ENCODE results near the gene MCTP1.

The MCTP1 gene

DNA sequence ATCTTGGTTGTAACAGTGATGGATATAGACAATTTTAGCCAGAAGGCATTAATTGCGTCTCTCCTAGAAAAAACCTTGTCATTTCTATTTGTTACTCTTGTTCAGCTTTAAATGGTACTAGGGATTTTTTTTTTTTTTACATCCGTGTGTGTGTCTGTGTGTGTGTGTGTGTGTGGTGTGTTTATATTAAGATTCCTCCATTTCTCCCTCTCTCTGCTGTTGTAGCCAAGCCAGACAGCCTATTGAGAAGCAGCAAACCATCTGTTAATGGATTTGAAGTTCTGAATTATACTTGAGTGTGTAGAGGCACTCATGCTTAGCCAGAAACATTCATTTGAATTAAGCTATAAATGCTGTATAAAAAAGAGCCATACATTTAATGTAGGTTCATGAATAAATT is 594.1 kb downstream of the MCTP1 start:
- no peak for DNase-seq

DNA sequence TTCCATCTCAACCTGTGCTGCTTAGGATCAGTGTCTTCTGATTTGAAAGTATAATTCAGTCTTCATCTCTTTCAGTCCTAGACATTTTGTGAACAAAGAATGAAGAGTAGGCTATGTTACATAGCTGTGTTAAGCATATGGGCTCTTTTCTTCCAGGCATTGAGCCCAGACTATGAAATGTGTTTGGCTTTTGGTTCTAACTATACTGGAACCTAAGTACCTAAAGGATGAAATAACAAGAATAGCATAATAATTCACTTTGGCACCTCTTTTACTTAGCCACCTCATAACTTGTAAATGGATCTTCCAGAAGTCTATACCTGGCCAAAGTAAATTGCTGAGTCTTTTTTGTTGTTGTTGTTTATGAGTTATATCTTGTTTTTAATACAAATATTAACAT is 595.0 kb downstream of the MCTP1 start:
- DNase-seq, result no peak

DNA sequence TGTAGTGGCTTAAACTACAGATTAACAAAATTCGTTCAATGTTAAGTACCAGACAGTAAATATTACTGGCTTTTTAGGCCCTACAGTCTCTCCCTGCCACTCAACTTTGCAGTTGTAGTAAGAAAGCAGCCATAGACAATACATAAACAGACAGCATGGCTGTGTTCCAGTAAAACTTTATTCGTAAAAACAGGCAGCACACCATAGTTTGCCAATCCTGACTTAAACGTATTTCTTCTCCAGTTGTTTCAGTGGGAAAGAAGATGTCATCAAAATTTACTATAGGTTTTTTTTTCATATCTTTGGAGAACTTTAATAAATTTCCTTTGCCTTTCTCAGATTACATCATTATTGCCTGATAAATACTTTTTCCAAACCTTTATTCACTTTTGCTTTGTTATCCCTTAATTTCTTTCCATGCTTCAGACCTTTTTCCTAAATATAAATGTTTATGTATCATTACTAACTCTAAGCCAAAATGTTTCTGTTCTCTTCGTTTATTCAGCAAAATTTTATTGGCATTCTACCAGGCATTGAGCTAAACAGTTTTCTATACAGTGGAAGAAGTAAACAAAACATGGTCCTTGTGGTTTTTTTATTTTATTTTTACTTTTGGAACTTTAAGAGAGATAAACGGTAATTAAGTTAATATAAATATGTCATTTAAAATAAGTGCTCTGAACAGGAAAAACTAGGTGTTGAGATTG is 601.9 kb downstream of the MCTP1 start:
- DNase-seq, result no peak

DNA sequence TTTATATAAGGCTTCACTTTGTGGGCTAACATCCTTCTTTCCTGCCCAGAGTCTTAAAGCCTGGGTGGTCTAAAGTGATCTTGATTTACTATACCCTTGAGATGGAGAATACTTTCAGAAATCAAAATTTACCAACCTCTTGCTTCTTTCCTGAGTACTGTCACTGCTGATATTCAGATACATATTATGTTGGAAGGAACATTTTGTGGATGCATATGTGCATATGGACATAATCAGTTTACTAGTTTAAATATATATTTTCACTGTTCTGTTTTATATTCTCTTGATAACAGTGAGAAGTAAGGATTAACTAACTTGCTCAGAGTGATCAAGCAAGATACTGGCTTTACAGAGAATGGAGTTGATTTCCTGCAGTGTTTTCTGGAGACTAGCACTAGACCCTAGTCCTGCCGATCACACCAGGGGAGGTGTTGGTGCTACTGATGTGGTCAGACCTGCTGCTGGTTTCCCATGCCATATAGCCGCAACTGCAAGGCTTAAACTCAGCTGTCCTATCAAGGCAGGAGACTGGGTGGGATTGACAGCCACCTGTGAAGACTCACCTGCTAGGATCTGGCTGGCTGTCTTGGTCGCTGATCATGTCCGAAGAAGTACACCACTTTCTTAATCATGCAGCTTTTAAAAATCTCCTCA is 608.8 kb downstream of the MCTP1 start:
- no peak for DNase-seq

DNA sequence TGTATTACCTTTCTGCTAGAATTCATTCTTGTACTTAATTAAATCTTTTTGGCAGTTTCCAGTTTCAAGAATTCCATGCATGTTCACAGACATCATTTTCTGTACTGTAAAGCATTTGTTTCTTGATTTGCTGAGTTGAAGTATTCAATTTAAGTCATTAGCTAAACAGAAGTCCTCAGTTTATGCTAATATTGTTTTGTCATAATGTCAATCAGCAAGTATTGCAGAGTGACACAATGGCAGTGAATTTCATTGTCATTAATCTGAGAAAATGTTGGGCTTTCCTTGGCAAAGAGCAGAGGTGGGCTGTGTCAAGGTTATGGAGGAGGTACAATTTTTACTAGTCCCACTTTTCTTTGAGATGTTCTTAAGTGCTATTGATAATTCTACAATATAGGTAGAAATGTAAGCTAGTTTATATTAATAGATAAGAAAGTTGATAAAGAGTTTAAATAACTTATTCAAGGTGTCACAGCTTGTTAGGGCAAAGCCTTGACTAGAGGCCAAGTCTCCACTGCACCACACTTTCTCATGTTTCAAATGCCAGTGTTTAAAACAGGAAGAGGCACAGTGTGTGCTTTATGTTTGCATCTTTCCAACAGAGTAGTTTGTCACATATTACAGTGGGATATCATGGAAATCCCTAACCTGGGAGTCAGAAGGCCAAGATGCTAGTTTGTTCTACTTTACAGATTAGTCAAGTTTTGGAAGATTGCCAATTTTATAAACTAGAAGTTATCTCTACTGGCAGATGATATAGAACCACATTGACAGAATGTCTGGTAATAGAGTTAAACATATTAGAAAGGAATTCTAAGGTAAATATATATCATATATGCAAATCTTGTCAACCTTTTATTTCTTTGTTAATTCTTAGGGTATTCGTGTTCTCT is 610.2 kb downstream of the MCTP1 start:
- DNase-seq, result no peak

DNA sequence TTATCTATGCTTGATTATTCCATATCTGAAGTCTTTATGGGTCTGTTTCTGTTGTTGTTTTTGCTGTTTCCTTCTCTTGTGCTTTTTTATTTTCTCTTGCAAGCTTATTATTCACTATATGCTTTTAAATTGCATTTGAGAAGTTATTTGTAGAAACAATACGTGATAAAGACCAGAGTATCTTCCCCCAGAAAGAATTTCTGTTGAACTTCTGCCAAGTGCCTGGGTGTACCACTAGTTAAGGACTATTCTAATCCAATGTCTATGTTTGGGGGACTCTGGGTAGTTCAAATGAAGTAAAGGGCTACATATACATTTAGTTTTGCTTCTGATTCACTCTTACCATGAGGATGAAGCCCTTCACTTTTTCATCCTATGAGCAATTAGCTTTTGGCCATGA is 612.1 kb downstream of the MCTP1 start:
- DNase-seq, result no peak

DNA sequence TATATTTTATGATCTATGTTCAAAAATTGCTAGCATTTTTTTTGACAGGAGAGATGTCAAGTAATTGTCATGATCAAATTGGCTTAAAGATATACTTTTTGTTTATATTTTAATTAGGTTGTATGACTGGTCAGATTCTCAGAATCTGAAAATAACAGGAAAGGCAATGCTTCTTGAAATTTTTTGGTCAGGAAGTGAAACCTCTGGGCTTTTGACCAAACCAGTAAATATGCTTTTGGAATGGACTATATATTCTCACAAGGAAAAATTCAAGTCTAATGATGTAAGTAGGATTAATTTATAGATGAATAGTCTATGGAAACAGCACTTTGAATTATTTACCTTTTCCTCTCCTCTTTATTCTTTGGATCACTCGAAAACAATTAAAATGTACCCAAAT is 614.2 kb downstream of the MCTP1 start:
- no peak for DNase-seq

DNA sequence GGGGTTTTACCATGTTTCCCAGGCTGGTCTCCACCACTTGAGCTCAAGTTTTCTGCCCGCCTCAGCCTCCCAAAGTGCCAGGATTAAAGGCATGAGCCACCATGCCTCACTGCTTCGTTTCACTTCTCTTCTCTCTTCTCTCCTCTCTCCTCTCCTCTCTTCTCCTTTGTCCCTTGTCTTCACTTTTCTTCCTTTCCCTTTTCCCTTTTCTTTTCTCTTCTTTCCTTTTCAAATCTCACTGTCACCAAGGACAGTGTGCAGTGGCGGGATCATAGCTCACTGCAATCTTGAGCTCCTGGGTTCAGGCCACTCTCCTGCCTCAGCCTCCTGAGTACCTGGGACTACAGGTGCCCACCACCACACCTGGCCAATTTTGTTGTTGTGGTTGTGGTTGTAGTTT is 617.0 kb downstream of the MCTP1 start:
- DNase-seq, result no peak

DNA sequence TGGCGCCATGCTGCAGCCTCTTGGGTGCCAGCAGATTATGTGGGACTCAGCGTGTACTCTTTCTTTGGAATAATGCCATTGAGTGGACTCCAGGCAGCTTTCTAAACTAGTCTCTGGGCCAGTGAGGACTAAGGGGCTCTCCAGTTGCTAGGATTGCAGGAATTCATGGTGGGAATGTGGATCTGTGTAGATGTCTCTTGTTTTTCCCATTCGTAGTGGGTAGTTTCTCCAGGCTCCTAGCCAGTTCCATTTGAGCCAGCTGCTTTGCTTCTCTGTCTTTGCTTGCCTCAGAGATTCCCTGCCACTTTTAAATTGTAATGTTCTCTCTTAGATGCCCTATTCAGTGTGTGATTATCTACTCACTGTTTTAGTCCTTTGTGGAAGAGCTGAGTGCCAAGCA is 623.8 kb downstream of the MCTP1 start:
- no peak for DNase-seq

DNA sequence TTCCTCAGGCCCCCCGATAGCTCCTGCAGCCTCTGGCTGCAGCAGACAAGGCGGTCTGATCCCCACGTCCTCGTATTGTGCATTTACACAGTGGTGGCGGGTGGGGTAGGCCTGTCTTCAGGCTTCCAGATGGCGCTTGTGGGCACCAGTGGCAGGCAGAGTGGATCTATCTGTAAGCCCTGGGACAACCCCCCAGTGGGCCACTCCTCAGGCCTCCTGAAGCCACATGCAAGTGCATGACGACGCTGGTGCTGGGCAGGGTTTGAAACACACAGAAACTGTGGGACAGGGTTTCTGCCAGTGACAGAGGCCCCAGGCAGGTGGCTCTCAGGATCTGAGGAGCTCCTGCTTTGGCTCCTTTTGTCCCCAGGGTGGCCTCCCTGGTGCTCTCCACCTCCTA is 624.4 kb downstream of the MCTP1 start:
- DNase-seq, result no peak

DNA sequence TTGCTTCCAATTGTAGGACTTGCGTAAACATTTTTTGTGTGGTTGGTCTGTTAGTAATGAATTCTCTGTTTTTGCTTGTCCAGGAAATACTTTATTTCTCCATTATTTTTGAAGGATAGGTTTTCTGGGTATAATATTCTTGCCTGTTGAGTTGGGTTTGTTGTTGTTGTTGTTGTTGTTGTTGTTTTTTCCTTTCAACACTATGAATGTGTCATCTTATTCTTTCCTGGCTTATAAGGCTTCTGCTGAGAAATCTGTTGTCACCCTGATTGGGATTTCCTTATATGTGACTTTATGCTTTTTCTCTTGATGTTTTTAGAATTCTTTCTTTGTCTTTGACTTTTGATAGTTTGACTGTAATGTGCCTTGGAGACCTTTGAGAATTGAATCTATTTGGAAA is 626.6 kb downstream of the MCTP1 start:
- DNase-seq, result no peak

All from NCI-H748 treated with DMSO at 0.1 percent for 48 hours (cell line).